MCF 10A (cell line): ENCODE results near the gene PAIP2B. TPM values are rescaled to one million over a fixed set of nuclear protein-coding genes. Genes with fewer than 3 reads are reported as not detected.

Experiments
- BruUV-seq: library from RNA; stranded (reverse); fragments of 400-500 nt; replicated peaks from 2 replicates; lab custom pipeline; 2021; lab: Mats Ljungman, UMichigan
- CTCF ChIA-PET: fragments of 300-600 bp; sonication (Branson Sonifier 250); formaldehyde crosslinking; extraction: SDS; loops from one replicate; lab custom pipeline; 2021; ENCODE audit warnings: antibody characterized with exemption, inconsistent platforms; lab: Yijun Ruan, JAX
- POLR2A ChIA-PET: fragments of 300-600, 350-650 bp; sonication (Branson Sonifier 250); formaldehyde crosslinking; extraction: SDS; loops from one replicate; lab custom pipeline; 2020; ENCODE audit warnings: antibody characterized with exemption, inconsistent platforms; lab: Yijun Ruan, JAX
- DNase-seq: peaks from one replicate; pipeline ENCODE4 v3.0.0-alpha.2; 2018; ENCODE audit not compliant: unreplicated experiment
- H3K27ac Mint-ChIP-seq: one replicate; pipeline ENCODE4 v1.8.0; 2022; ENCODE audit warnings: mild to moderate bottlenecking, low read depth, mixed read lengths; ENCODE audit not compliant: unreplicated experiment
- H3K27me3 Mint-ChIP-seq: one replicate; pipeline ENCODE4 v1.8.0; 2022; ENCODE audit warnings: mixed read lengths; ENCODE audit not compliant: insufficient read depth, unreplicated experiment
- H3K36me3 Mint-ChIP-seq: one replicate; pipeline ENCODE4 v1.8.0; 2022; ENCODE audit warnings: mild to moderate bottlenecking, moderate library complexity, mixed read lengths; ENCODE audit not compliant: insufficient read depth, unreplicated experiment
- H3K4me1 Mint-ChIP-seq: one replicate; pipeline ENCODE4 v1.8.0; 2022; ENCODE audit warnings: mixed read lengths; ENCODE audit not compliant: insufficient read depth, unreplicated experiment
- H3K4me3 Mint-ChIP-seq: one replicate; pipeline ENCODE4 v1.8.0; 2022; ENCODE audit warnings: mild to moderate bottlenecking, moderate library complexity, mixed read lengths; ENCODE audit not compliant: unreplicated experiment
- H3K9me3 Mint-ChIP-seq: one replicate; pipeline ENCODE4 v1.8.0; 2022; ENCODE audit warnings: mixed read lengths; ENCODE audit not compliant: unreplicated experiment
- CTCF ChIP-seq: fragments of 200-600 bp; IDR thresholded peaks from one replicate; pipeline ENCODE4 v1.8.0; 2022; ENCODE audit warnings: antibody characterized with exemption, mild to moderate bottlenecking; ENCODE audit not compliant: unreplicated experiment
- intact Hi-C: fragments of 100-400 bp; cut with micrococcal nuclease; formaldehyde crosslinking; loops from 2 replicates; pipeline ENCODE4 v1.14.1; 2022
- total RNA-seq: library from RNA; stranded (reverse); gene quantifications from 2 replicates; pipeline ENCODE4 v1.2.3, GENCODE V29; 2022

Gene PAIP2B
- total RNA-seq, 1 experiment from 2014 or later, result 1.4 TPM

GRCh38 chr2:71207601-71208000 lies 19.3 kb downstream of the PAIP2B start:
- no peak overlapping the region for H3K4me3 Mint-ChIP-seq
- no peaks in the 10 kb centered on the region for H3K27me3 Mint-ChIP-seq
- peaks cover 6% of the 10 kb centered on the region for H3K4me1 Mint-ChIP-seq
- no peak for DNase-seq
- ChIA-PET POLR2A (interaction anchor here (0.9 kb wide), 1 partner anchor 18 kb away, joined by 3 read pairs; no protein-coding TSS in a partner anchor), CTCF (interaction anchor here (0.7 kb wide), 1 partner anchor 32 kb away, joined by 3 read pairs; no protein-coding TSS in a partner anchor)
- no peak overlapping the region for H3K27ac Mint-ChIP-seq
- intact Hi-C loops, result no loop called here
- no peak for TF ChIP-seq CTCF
- BruUV-seq, result no TSS peak
- no peaks in the 10 kb centered on the region for H3K36me3 Mint-ChIP-seq
- H3K9me3 Mint-ChIP-seq, result no peaks in the 10 kb centered on the region

GRCh38 chr2:71206271-71206670 lies 20.6 kb downstream of the PAIP2B start:
- no peak for DNase-seq
- Mint-ChIP-seq H3K9me3 (no peaks in the 10 kb centered on the region), H3K36me3 (no peaks in the 10 kb centered on the region), H3K4me1 (no peaks in the 10 kb centered on the region), H3K4me3 (no peak overlapping the region), H3K27me3 (no peaks in the 10 kb centered on the region), H3K27ac (no peak overlapping the region)
- ChIA-PET POLR2A (no interaction called here), CTCF (no interaction called here)
- intact Hi-C loops, result no loop called here
- BruUV-seq, result no TSS peak
- no peak for TF ChIP-seq CTCF

GRCh38 chr2:71191570-71191943 lies 35.3 kb downstream of the PAIP2B start:
- H3K9me3 Mint-ChIP-seq, result no peaks in the 10 kb centered on the region
- CTCF ChIA-PET, result interaction anchor here (0.5 to 1.8 kb wide), 9 partner anchors 8 to 1432 kb away, joined by 3 to 6 read pairs (median 4); no protein-coding TSS in a partner anchor
- no peak for TF ChIP-seq CTCF
- POLR2A ChIA-PET, result no interaction called here
- intact Hi-C loops, result loop anchor here (1.0 kb wide), 3 partner anchors 34 to 168 kb away; no protein-coding TSS in a partner anchor
- no peak overlapping the region for H3K4me3 Mint-ChIP-seq
- H3K36me3 Mint-ChIP-seq, result no peaks in the 10 kb centered on the region
- DNase-seq, result no peak
- no TSS peak for BruUV-seq
- no peak overlapping the region for H3K27ac Mint-ChIP-seq
- no peaks in the 10 kb centered on the region for H3K4me1 Mint-ChIP-seq
- H3K27me3 Mint-ChIP-seq, result no peaks in the 10 kb centered on the region

- no peaks in the 10 kb centered on the region for H3K9me3 Mint-ChIP-seq
- no peaks in the 10 kb centered on the region for H3K4me1 Mint-ChIP-seq
- ChIA-PET CTCF (interaction anchor here (0.5 to 1.8 kb wide), 10 partner anchors 9 to 1433 kb away, joined by 3 to 6 read pairs (median 4); no protein-coding TSS in a partner anchor), POLR2A (interaction anchor here (0.8 kb wide), 1 partner anchor 122 kb away, joined by 3 read pairs; the partner anchor contains the start of gene NAGK)
- intact Hi-C loops, result loop anchor here (1.0 kb wide), 3 partner anchors 34 to 168 kb away; no protein-coding TSS in a partner anchor
- H3K4me3 Mint-ChIP-seq, result no peak overlapping the region
- peak; percentile 43 for DNase-seq
- H3K36me3 Mint-ChIP-seq, result no peaks in the 10 kb centered on the region
- BruUV-seq, result no TSS peak
- peak; percentile 41 for TF ChIP-seq CTCF
- no peaks in the 10 kb centered on the region for H3K27me3 Mint-ChIP-seq
- no peak overlapping the region for H3K27ac Mint-ChIP-seq
Measured at GRCh38 chr2:71190656-71191569, 36.0 kb downstream of the PAIP2B start.
